PFSK-1 (cell line): ENCODE results near the gene GRAMD2B.

Source experiments
- POLR2AphosphoS5 ChIP-seq: IDR thresholded peaks from 2 replicates; pipeline ENCODE4 v1.6.1; 2012; ENCODE audit warnings: low read depth, mild to moderate bottlenecking, control low read depth, low read length, moderate library complexity
- TAF1 ChIP-seq: IDR thresholded peaks from 2 replicates; pipeline ENCODE4 v1.6.1; 2012; ENCODE audit warnings: low read length, control low read depth, borderline replicate concordance; ENCODE audit not compliant: insufficient read depth

DNA sequence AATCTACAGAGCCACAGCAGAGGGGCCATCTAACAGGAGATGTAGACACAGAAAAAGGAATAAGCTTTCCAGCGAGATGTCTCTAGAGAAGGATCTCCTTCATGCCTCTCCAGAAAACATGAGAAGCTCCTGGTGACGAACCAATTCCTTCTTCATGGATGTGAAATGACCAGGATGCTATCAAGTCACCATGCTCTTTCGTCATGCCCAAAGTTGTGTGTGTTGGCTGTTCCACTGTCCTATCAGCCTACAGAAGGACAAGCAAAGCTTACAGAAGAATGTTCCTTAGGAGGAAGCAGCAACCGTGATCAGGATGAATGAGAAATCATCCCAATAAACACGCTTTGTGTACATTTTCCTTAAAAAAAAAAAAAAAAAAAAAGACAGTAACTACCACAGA, 117.4 kb downstream of the GRAMD2B start:
- no peak for TF ChIP-seq POLR2AphosphoS5
- TF ChIP-seq TAF1, result no peak
